ENCODE data around the gene LY6G6D.
A peak's percentile ranks its signal among the peaks of the same experiment; 100 is the strongest.

Gene LY6G6D

DNA sequence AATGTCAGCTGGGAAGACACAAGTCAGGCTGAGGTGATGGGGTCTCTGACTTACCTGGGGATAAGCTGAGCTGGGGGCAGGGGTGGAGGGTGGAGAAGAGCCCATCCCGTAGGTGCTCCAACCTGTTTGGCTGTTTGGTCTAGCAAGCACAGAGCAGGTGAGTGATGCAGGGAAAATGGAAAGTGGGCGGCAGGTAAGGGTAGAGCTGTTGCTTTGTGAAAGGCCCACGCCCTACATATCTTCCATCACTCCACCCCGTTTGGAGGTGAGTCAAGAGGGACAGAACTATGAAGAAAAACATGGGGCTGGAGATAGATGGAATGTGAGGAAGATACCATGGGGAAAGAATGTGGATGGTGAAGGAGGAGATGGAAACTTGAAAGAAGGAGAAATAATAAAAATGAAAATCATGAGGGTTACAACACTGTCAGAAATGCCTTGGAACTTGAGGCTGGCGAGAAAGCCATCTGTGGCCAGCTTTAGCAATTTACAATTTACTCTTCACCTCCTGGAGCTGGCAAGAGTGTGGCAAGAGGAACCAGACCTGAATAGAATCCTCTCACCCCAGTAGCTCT lies 5.1 kb downstream of the LY6G6D start:
- DNase-seq: no peak

DNA sequence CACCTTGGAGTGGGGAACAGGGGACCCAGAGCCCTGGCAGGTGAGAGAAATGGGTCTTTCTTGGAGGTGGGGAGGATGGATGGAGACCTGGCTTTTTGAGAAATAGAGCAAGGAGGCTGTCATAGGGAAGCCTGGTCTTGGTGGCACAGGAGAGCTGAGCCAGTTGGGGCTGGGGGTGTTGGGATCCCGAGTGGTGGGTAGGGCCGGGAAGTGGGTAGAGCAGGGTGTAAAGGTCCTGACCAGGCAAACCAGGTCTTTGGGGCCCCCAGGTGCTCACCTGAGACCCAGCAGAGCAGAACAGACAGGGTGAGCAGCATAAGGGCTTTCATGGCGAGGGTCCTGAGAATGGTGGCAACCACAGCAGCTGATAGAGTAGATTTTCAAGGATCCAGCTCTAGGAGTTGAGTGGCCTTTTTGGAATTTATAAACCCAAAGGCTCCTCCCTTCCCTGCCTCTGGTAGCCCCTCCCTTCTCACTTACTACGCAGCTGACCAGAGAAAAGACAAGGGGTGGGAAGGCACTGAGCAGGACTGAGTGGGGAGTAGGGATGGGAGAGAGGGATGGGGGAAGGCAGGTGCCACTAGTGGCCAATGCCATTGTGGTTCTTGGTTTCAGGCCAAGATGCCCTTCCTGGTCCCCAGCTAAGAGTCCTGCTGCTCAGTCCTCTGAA lies 6.3 kb downstream of the LY6G6D start, which contains the start of gene LY6G6C:
Gene LY6G6C (minus strand): TSS at position 396 of the 670 bp plus-strand sequence. CDS start 67 bp downstream, at position 329.
- DNase-seq: no peak

- DNase-seq: no peak
Observed at GRCh38 chr6:31722173-31722572, 7.0 kb downstream of the LY6G6D start.

GRCh38 chr6:31723245-31723979 lies 8.3 kb downstream of the LY6G6D start, which contains the start of gene MPIG6B:
Gene MPIG6B, plus strand, starts transcription at chr6:31723373. Its CDS starts 11 bp downstream, at chr6:31723384.
- no peak for DNase-seq

- DNase-seq: no peak
Observed at GRCh38 chr6:31723980-31724691, 9.0 kb downstream of the LY6G6D start.

- no peak for DNase-seq
Observed at GRCh38 chr6:31725502-31726350, 10.6 kb downstream of the LY6G6D start.

GRCh38 chr6:31727034-31727716 lies 12.0 kb downstream of the LY6G6D start:
- no peak for DNase-seq

- DNase-seq: no peak
Observed at GRCh38 chr6:31727717-31728671, 12.8 kb downstream of the LY6G6D start.

DNA sequence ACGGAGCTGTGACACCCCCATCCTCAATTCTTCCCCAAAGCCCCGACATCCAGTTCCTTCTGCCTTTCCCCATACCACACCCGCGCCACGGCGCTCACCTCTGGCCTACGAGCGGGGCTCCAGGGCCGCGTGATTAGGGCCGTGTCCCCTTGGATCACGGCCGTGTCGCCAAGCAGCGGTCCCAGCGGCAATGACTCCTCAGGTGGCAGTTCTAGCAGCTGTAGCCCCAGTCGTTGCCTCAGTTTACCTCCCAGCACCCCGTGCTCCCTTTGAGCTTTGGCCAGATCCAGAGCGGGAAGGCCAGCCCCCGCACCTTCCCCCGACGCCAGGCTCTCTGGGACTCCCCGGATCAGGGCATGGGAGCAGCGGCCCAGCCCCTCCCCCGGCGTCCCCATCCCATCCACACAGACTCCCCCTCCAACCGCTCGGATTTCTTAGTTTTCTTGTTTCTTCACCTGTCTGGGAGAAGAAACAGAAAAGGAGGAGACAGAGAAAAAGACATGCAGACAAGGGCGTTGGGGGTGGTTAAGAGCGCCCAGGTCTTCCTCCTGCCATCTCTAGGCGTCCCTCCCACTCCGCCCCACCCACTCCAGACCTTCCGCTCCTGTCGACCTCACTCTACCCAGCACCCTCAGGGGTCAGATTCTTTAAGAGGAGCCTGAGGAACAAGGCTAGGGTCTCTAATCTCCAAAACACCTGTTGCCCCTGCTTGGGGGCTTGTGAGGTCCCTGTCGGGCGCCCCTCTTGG lies 13.8 kb downstream of the LY6G6D start, which contains the start of gene DDAH2:
Gene DDAH2 (minus strand): TSS at position 533 of the 748 bp plus-strand sequence. CDS start 138 bp downstream, at position 395.
- no peak for DNase-seq

GRCh38 chr6:31729515-31729978 lies 14.4 kb downstream of the LY6G6D start:
- no peak for DNase-seq

- DNase-seq: peak; percentile 53
Observed at GRCh38 chr6:31729979-31730630, 15.0 kb downstream of the LY6G6D start.

GRCh38 chr6:31730631-31731086 lies 15.5 kb downstream of the LY6G6D start:
- DNase-seq: no peak

DNA sequence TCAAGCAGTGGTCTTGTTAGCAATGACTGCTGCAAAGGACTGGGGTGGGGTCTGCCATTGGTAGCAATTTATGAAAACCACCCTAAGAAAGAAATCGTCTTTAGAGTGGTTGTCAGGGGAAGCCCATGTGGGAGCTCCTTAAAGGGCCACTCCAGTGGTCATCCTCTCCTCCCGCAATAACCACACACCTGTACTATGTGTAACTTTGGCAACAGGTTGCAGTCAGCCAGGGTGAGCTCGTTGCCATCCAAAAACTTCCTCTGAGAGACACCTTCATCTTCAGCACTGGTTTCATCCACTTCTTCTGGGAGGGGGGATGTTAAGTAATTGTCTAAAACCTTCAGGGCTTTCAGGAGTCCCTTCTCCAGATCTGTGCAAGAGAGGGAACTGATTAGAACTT lies 16.9 kb downstream of the LY6G6D start:
- DNase-seq: no peak

DNA sequence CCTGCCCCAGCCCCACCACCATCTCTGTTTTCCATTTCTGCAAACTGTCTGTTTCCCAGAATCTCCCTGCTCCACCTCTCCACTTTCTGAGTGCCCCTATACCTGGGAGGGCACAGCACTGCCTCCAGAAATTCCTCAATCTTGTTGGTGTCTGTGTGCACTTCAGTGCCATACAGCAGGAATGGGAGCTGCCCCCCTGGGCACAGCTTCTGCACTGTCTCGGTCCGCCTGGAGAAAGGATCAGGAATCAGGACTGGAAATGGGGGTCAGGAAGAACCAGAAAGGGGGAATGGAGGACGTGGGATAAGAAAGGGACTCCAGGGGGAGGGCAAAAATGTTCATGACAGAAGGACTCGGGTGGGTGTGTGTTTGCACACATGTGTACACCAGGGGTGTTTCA lies 18.6 kb downstream of the LY6G6D start:
- DNase-seq: no peak

DNA sequence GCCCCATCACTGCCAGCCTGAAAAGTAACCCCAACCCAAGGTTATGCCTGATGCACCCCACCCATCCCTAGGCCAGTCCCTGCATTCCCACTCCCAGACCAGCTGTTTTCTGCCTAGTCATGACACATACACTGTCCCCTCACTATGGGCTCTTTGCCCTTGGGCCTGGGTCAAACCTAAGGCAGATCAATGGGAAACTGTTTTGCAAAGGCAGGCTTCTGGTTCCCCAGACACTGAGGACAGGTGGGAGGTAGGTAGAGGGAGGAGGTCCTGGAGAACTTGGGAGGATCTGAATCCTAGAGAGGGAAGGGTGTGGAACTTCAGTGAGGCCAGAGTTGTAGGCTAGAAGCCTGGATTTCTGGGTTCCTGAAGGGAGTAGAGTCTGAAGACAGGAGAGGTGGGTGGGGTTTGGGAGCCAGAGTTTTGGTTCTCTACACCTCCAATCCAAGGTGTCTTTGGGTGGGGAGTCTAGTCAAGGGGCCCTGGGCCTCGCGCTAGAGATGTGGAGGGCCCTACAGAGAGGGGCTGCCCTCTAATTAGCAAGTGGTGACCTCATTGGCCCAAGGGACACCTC lies 19.2 kb downstream of the LY6G6D start:
- no peak for DNase-seq

DNA sequence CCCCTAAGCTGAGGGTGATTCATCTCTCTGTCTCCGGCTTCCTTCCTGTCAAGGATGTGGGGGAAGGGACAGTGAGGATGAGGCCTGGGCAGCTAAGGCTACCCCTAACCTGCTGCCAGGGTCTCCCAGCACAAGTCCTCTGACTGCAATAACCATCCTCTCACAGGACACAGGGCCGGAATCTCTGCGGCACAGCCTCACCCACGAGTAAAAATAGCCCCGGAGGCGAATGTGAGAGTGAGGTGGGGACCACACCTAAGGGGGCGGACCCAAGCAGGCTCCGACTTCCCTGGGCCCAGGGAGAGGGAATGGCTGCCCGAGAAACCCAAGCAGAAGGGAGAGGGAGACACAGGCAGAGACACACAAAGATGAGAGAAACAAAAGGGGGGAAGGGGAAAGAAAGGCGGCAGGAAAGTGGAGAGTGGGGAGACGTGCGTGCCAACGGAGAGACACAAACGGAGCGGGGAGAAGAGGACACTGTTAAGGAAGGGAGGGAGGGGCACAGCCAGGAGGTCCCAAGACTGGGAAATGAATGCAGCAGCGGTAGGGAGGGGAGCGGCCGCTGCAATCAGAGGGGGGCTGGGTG lies 19.8 kb downstream of the LY6G6D start:
- no peak for DNase-seq

DNA sequence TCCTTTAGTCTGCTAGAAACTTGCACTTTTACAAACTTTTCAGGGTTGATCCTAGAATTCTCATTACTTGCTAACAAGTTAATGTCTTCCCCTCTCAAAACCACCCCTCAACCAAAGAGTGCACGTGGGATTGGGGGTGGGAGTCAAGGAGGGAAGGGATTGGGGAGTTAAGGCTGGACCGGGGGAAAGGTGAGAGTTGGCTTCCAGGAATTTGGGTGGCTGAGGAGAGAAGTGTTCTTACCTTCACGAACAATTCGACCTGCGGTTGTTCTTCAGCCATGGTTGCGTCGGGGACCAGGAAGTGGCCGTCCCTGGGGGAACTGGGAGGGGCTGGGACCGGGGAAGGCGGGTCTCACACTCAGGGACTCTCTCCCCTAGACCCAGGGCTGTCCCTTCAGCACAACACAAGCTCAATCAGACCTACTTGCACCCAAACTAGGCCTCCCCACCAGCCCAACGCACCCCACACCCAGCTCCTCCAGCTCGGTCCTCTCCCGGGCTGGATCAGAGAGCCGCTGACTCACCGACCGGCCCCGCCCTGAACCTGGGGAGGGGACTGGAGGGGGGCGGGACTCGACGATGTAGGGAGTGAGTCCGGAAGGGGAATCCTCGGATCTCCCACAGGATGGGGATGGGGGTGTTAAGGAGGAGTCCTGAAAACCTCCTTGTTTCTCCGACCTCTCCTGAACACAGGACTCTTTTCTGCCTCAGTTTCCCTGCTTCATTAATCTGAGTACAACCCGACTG lies 21.0 kb downstream of the LY6G6D start, which contains the start of gene CLIC1:
Gene CLIC1 (minus strand): TSS at position 510 of the 747 bp plus-strand sequence. CDS start 230 bp downstream, at position 280.
- DNase-seq: peak; percentile 47

Measured in activated gamma-delta T cell (primary cell).